HuH-7.5 (cell line): ENCODE data around the gene FRK.
"Not testable (repeated sequence)": the region's sequence is repeated elsewhere in the genome, so short reads cannot be mapped to it uniquely, and the experiment has no call there.

Experiments
- DNase-seq: peaks from one replicate; pipeline ENCODE4 v3.0.0; 2011; ENCODE audit warnings: low spot score

FRK gene

DNA sequence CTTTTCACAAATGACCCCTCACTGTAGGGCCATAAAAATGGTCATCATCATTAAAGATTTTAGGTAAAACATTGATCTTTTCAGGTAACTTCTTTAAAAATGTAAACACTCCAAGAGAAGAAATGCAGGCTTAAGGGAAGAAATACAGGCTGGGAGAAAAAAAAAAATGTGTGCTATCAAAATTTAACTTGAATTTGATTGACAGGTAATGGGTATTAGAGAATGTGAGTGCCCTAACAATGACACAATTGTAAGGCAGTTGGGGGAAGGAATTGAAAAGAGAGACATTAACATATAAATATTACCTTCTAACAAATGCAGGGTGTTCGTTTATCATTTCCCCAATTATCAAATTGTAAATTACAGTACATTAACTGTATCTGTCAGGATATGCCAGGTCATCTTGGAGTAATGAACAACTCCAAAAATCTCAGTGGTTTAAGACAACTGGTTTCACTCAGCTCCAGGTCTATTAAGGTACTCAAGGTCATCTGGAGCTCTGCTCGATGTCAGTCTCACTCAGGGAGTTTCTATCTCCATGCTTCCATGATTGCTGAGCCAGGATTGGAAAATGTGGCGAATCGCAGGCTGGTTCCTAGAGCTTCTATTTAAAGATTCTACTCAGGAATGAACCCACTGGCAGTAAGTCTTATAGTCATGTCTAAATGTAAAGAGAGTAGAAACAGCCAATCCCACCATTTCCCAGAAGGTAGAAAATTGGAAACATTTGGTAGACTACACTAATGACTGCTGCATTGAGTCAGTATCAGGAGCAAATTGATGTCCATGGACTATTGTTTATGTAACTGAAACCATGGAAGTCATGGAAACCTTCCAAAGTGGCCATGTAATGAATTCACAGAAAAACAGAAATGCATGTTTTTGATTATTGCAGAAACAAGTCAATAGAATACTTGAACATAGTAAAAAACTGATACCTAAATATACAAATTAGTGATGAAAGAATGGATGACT, 55.6 kb downstream of the FRK start:
- DNase-seq: no peak

DNA sequence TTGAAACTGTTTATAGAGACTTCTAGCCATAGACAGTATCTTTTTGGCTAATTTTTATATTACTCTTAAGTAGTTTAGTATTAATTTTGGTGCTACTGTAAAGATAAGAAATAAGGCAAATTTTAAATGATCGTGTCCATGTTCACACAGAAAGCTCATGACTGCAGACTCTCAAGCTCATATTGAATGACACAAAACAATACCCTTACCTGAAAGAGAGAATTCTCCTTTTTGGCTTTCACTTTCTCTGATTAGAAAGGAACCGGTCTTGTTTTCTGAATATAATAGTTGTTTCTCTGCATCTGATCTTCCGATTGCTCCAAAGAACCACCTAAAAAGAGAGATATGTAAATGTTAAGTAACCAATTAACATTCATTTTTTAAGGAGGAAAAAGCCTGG, 57.0 kb downstream of the FRK start:
- no peak for DNase-seq

DNA sequence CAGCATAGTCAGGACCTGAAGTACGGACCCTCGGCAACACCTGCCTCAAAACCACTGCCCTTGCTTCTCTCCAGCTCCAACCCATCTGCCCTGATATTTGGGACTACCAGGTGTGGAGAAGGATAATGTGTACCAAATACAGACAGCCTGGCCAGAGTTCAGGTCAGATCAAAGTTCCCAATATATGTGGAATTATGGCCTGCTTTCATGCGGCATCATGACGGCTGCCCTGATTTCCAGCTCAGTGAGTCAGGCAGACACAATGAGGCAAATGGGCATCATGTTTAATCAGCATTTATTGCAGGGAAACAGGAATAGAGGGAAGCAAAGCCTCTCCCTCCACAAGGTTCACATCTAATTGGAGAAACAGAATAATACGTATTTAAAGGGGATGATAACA, 57.9 kb downstream of the FRK start:
- no peak for DNase-seq

DNA sequence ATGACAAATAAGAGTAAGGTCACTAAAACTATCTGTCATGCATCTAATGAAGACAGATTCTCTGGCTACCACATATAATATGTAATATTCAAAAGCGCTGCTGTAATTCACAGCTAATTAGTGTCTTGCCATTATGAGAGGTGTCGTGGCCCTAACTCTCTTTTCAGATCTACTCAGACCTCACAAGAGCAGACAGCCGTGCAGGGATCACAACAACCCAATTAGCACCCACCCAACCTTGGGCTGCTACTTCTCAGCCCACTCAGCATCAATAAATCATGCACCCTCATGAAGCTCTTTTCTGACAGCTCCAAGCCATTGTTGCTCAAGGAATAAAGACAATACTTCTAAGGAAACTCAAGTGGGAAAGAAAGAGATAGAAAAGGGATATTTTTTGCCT, 61.5 kb downstream of the FRK start:
- DNase-seq: no peak

DNA sequence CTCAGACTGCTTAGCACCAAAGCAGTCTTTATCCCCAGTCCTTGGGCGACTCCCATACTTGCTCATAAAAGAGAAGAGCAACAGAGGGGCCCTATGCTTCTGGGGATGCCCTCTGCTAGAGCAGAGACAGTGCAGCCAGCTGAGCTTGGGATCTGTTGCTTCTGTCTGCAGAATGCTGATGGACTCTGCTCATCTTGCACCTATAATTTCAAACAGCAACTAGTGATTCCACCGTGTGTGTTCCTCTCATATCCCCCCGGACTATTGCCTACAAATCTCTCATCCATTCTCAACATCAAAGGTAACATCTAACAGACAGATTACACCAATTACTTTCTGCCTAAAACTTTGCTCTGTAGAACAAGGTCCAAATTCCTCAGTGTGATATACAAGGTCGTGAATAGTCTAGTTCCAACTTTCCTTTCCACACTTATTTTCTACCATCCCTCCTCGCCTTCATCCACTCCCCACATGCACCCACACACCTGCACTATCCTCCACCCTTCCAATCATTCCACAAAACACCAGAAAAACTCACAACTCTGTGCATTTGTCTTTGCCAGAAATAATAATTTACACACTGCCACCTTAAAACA, 62.6 kb downstream of the FRK start:
- DNase-seq: no peak

DNA sequence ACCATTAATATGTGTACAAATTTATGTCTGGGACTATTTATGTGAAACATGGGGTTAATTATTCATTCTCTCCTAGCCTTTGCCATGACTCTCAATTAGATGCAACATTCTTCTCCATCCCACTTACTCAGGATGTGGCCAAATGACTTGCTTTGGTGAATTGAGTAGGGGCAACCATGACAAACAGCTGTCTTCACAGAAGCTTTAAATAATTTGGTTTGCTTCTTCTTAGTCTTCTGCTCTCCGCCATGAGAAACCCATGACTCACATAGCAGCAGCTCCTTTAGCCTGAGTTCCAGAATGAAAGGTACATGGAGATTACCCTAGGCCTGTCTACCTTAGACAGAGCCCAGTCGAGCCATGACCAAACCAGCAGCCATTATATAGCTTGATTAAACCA, 74.7 kb downstream of the FRK start:
- DNase-seq: no peak

DNA sequence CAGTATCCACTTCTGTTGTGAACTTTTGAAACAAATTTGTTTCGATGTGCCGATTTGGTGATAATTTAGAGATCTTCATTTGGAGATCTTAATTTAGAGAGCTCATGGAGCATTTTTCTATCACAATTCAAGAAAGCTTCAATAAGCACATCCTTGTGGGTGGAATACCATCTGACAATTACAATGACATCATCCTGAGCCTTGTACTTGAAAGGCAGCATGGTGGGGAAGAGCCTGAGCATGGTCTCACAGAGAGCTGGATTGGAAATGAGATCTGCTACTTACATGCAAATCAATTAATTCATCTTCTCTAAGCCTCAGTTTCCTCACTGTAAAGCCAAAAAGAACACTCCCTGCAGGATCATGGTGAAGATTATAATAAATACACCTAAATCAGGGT, 75.9 kb downstream of the FRK start:
- DNase-seq: no peak

DNA sequence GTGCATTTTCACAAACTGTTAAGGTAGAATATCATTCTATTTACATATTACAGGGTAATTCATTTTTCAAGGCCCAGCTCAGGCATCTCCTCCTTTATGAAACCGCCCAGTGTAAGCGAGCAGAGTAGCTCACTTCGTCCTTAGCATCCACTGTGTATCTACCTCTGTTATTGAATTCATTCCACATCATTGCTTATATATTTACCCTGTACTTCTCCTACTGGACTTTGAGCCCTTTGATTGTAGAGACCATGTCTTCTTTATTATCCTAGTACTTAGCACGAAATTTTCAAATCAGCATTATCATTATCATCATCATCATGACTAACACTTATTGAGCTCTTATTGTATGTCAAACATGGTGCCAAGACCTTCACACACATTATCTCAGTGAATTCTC, 76.7 kb downstream of the FRK start:
- DNase-seq: no peak

DNA sequence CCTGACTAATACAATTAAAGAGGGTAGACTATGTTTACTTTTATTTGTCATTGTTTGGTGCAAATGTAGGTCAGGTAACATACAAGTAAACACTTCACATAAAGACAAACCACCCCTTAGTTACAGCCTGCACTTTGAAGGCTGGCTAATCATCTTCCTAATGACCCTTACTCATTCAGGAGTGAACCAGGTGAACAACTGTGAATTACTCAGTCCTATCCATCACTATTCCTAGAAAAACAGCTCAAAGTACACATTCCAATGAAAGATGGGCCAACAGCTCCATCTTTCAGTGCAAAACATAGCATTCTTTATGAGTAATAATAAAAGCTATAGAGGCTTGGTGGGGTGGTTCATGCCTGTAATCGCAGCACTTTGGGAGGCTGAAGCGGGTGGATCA, 78.2 kb downstream of the FRK start:
- no peak for DNase-seq

DNA sequence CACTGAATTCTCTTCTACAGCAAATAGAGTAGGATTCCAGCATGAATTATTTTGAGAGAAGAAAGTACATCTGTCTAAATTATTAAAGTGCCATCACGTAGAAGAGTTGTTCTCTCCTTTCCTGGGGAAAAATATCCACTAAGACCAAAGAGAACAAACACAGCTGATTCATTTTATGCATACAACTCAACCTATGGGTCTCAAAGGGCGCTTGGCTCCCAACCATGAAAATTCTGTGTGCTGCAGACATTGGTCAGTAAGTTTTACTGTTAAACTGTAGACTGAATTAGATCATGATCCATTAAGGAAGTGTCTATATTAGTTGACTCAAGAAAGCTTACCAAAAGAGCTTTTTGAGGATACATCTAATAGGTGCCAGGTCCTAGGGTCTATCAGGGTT, 83.5 kb downstream of the FRK start:
- no peak for DNase-seq

DNA sequence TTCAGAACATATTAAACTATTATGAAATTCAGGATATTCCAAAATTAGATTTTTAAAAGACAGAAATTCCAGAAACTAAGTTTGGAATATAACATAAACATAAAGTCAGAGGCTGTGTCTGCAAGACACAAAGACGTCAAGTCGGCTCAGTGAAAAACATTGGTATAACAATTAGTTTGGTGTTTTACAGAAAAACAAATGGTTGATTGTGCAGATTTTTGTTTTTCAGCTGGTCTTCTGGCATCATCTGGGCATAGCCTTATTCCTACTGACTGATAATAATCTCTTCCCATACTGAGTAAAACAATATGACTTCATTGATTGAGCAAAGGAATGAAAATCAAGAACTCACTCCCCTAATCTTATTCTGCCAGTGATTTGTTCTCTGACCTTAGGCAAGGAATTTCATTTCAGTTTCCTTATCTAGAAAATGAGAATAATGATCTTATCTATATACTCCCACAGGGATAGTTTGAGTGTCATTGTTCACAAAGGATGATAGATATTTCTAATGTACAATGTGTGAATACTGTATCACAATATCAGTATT, 84.3 kb downstream of the FRK start:
- DNase-seq: no peak

DNA sequence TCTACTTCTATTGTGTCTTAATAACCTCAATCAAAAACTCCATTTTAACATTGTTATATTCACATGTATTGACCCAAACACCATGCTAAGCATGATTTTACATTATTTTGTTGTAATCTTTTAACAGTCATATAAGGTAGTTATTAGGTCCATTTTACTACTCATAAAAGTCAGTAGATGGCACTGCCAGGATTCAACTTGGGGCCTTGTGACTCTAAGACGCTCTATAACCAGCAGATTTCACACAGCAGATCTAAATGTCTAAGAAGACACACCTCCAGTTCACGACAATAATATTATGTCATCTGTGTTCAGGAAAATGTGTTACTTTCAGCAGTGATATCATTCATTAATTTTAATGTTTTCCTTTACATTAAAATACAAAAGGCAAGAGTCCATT, 88.0 kb downstream of the FRK start:
- no peak for DNase-seq

DNA sequence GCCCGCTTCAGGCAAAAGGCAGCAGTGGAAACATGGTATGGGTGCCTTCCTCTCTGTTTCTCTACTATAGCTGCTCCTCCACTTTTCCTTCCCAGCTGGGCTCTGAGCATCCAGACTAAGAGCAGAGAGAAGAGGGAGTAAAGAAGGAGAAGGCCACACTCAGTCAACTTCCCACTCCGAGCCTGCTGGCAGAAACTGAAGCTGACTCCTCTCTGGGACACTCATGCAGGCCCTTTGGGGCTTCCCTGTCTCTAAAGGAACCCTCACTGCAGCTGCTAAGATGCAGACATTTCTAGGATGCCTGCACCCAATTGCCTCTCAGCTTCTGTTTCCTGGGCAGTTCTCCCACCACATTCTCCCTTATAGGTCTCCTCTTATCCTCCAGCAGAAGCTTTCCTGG, 88.9 kb downstream of the FRK start:
- no peak for DNase-seq

DNA sequence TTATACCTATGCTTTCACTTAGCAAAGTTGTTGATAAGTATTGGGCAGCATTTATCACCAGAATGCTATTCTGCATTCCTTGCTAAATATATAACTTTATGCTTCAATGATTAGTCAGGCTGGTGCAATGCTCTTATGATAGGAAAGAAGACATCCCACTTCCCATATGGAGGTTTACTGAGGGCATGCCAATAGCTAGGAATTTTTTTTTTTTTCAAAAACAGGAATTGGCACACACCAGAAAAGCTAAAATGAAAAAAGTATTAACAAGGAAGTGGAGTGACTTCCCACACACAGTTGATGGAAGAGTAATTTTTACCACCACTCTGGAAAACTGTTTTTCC, 90.8 kb downstream of the FRK start:
- no peak for DNase-seq

DNA sequence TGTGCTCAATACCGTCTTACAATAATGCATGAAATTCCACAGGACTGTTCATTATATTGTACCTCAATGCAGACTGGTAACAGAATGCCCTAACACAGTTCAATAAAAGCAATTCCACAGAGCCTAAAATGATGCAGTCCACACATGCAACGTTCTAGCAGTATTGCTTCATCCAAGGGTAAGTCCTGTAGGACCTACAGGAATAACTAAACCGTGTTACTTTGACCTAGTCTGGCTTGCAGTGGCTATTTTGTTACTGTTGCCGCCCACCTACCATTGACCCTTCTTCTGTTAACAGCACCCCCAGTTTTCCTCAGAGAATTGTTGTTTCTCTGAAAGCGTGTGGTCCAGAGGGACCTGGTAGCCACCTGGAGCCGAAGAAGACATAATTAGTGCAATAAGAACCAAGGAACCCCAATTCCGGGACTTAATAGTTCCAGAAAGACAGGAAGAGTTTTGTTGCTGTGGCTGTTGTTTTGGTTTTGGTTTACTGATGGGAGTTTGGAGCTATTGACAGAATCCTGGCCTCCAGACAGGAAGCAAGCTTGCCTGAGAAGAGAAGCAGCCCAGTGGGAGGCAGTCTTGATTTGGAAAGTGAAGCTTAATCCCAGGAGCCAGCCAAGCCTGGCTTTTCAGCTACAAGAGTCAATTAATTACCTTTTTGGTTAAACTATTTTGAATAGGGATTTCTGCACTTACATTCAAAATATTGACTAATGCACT, 91.3 kb downstream of the FRK start:
- DNase-seq: no peak

DNA sequence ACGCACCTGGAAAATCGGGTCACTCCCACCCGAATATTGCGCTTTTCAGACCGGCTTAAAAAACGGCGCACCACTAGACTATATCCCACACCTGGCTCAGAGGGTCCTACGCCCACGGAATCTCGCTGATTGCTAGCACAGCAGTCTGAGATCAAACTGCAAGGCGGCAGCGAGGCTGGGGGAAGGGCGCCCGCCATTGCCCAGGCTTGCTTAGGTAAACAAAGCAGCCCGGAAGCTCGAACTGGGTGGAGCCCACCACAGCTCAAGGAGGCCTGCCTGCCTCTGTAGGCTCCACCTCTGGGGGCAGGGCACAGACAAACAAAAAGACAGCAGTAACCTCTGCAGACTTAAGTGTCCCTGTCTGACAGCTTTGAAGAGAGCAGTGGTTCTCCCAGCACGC, 100.4 kb downstream of the FRK start:
- not testable (repeated sequence) for DNase-seq

DNA sequence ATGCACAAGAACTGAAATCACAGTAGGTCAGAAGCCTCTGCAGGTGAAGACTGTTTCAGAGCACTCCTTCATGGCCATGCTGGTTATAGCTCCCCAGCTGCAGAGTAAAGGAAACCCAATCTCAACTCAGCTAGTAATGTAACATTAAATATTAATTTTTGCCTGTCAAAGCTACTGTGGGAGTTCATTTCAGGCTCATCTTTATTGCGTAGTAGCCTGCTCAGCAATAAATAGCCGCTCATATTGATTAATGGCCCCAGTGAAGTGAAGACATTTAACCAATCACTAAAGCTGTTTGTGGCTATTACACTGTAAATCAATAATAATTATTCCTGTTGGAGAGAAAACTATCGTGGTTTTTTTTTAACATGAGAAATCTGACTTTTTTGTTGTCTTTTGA, 101.7 kb downstream of the FRK start:
- DNase-seq: no peak

DNA sequence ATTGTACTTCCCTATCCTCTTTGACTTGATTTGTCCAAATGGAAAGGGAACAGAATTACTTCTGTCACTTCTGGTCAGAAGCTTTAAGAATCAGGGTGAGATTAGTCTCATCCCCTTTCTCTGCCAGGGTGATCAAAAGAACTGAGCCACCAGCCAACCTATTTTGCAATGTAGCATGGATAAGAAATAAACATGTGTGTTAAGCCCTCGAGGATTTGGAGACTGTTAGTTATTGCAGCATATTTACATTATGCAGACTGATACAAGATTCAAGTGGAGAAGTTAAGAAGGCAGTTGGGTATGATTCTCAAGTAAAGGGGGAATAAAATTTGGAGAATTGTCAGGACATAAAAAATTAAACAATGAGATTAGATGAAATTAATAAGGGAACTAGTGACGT, 106.0 kb downstream of the FRK start:
- no peak for DNase-seq

DNA sequence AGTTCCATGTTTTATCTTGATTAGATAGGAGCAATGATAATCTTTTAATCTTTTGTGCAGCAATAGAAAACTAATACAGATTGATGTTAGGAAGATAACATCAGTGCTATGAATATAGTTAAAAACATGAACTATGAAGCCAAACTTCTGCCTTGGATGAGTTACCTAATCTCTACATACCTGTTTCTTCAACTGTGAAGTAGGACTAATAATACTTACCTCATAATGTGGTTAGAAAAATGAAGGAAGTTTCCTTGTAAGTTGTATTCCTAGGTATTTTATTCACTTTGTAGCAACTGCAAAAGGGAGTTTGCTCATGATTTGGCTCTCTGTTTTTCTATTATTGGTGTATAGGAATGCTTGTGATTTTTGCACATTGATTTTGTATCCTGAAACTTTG, 111.9 kb downstream of the FRK start:
- no peak for DNase-seq

DNA sequence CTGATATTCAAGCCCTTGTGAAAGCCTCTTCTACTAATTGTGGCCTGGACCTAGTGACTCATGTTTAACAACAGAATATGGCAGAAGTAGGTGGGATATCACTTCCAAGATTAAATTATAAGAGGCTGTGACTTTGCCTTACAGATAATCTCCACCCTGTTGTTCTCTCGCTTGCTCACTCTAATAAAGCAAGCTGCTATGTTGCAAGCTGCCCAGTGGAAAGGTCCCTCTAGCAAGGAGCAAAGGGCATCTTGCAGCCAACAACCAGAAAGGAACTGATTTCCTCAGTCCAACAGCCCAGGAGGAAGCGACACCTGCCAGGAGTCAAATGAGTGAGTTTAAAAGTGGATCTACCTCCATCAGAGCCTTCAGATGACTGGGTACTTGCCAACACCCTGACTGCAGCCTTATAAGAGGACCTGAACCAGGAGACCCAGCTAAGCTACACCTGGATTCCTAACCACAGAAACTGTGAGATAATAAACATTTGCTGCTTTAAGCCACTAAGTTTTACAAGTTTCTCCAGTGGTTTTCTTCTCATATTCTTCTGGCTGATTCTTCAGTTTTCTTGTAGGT, 112.6 kb downstream of the FRK start:
- no peak for DNase-seq

DNA sequence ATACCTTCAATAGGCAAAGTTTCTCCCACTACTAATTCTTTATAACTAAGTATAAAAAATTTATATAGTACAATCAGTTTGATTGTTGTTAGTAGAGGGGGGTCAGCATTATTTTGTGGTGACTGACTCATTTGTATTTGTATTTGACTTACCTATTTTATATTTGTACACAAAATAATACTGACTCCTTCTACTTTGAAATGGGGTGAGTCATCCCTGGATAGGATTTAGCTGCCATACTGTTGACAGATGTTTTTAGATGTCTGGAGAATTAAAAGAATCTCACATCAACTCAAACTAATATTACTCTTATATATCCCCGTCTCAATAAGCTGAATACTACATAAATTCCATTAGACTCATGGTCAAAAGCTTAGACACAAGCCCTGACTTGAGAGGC, 114.9 kb downstream of the FRK start:
- no peak for DNase-seq

DNA sequence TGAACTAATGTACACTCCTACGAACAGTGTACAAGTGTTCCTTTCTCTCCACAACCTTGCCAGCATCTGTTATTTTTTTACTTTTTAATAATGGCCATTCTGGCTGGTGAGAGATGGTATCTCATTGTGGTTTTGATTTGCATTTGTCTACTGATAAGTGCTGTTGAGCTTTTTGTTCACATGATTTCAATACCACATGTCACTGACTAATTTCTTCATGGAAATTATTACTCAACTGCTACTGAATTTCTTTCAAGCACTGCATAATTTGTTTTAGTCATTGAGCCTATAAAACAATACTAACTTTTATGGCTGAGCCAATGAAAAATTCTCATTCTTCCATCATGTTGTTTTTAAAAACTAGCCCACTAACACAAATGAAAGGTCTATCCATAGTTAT, 115.4 kb downstream of the FRK start:
- no peak for DNase-seq

DNA sequence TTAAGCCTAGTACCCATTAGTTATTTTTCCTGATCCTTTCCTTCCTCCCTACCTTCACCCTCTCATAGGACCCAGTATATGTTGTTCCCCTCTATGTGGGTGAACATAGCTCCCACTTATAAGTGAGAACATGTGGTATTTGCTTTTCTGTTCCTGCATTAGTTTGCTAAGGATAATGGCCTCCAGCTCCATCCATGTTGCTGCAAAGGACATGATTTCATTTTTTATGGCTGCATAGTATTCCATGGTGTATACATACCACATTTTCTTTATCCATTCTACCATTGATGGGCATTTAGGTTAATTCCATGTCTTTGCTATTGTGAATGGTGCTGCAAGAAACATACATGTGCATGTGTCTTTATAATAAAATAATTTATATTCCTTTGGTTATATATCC, 115.9 kb downstream of the FRK start:
- not testable (repeated sequence) for DNase-seq
